GM18520 (cell line): ENCODE data around the gene CLK3.
A peak's percentile ranks its signal among the peaks of the same experiment; 100 is the strongest.
"Not testable (repeated sequence)": the region's sequence is repeated elsewhere in the genome, so short reads cannot be mapped to it uniquely, and the experiment has no call there.

Source experiments
- ATAC-seq: cut with Tn5 transposase; IDR thresholded peaks from one replicate; pipeline ENCODE4 v1.9.1; 2021; ENCODE audit not compliant: unreplicated experiment

Gene CLK3

DNA sequence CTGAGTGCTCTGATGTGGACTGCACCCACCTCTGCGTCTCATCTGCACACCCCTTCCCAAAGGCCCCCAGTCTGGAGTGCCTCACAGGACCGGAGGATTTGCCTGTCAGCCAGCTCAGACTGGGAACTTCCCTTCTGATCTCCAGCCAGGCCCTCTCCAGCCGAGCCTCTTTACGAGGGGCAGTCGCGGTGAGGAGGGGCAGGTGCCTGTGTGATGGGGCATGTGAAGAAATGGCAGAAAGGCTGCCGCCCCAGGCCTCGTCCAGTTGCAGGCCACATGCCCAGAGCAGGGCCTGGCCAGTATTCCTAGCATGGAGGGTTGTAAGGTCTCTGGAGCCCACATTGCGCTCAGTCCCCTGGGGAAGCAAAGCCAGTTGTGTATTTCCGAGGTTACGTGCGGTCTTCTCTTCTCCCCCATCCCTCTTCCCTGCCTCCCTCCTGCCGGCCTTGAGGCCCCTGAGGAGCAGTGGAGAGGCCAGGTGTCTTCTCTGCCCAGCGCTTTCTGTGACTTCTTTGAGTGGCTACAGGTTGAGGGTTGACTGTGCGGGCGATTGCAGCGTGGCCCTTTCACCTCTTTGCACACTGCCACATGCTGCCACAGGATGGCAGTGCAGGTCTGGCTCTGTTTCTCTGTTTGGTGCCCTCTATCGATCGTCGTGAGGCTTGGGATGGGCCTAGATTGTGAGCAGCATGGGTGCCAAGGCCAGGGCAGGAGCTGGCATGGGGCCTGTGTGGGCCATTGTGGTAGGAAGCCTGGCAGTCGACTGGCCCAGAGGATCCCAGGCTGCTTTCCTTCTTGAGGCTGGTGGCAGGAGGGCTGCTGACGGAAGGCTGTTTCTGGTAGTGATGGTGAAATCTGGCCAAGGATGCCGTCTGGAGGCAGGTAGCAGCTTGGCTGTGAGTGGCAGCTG lies 5.3 kb downstream of the CLK3 start:
- no peak for ATAC-seq

DNA sequence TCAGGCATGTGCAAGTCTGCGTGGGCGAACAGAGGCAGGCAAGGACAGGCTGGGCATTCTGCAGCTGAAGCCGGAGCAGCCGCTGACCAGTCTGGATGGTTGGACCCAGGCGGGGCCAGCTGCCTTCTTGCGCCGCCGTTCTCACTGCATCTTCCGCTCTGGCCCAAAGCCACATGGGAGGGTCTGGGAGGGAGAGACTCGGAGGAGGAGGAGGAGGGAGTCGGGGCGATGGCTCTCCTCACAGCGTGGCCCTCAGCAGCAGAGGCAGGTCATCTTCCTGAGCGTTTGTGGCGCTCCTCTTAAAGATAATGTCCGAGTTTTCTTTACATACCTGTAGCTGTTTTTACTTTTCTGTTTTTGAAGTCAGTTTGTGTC lies 5.9 kb downstream of the CLK3 start:
- no peak for ATAC-seq

DNA sequence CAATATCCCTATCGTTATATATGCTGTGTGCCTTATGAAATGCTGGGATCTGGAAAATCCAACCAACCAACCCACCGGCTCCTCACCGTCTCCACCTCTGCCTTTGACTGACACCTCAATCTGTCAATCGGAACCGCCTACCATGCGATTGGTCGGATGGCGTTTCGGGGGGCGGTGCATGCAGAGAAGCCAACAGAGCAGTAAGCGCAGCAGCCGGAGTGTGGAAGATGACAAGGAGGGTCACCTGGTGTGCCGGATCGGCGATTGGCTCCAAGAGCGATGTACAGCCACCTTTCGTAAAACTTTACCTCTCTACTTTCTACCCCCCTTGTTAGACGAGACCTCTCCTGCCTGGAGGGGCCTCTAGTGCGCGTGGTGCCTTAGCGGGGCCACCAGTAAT lies 6.3 kb downstream of the CLK3 start:
- no peak for ATAC-seq

DNA sequence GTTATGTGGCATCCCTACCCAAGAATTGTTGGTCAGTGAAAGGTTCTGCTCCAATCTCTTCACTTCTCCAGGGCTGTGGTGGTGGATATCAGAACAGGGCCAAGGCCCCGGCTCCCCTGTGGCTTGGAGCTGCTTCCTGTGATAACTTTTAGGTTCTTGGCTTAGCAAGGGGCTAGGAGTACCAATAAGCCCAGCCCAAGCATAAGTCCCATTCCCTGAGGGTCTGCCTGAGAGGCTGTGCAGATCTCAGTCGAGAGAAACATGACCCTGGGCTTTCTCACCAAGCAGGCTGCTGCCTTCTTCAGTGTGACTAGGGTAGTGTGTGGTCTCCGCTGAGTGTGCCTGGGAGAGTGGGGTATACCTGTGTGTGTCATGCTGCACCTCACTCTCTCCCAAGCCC lies 7.1 kb downstream of the CLK3 start:
- no peak for ATAC-seq

DNA sequence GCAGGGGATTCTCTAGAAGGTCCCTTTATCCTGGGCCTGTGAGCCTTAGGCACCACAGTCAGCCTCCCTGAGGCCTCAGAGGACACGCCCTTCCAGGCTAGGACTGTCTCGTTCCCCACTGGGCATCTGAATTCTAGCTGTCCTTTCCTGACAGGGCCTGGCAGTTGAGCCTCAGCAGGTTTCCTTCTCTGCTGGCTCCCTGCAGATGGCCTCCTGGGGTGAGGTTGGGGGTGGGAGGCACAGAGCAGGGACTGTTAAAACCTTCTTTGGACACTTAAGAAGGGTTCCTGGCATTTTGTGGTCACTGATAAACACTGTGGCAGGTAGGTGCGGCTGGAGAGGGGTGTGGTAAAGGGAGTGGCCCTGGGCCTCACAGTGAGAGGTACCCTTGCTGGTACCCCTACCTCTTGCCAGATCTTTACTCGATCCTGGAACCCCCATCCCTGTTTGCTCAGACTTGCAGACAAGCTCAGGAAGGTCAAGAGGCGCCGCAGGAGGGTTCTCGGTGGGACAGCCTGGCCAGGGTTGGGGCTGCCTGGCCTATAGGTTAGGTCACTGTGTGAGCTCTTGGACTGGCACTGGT lies 8.5 kb downstream of the CLK3 start:
- no peak for ATAC-seq

DNA sequence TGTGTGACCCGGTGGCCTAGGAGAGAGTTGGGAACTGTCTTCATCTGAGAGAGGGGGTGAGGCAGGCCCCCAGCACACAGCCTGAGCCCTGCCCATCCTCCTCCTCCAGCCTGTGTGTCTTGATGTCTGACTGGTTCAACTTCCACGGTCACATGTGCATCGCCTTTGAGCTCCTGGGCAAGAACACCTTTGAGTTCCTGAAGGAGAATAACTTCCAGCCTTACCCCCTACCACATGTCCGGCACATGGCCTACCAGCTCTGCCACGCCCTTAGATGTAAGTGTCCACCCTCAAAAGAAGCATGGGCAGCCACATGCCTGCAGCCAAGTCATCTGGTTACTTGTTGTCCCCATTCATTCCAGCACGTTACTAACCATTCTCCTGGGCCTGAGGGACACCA lies 10.1 kb downstream of the CLK3 start:
- no peak for ATAC-seq

DNA sequence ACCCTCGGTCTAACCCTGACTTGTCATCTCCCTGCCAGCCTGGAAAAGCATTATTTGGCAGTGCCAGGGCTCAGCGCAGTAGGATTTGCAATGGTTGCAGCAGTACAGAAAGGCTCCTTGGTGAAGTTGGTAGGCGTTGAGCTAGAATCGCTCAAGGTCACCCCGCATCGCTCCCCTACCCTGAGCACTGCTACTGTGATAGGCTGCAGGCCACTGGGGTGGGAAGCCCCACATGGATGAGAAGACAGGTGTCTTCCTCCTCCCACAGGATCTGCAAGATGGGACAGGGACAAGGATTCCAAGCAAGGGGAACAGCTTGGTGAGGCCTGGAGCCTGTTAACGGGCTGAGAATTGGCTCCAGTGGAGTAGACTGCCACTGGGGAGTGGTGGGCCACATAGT lies 10.7 kb downstream of the CLK3 start:
- no peak for ATAC-seq

DNA sequence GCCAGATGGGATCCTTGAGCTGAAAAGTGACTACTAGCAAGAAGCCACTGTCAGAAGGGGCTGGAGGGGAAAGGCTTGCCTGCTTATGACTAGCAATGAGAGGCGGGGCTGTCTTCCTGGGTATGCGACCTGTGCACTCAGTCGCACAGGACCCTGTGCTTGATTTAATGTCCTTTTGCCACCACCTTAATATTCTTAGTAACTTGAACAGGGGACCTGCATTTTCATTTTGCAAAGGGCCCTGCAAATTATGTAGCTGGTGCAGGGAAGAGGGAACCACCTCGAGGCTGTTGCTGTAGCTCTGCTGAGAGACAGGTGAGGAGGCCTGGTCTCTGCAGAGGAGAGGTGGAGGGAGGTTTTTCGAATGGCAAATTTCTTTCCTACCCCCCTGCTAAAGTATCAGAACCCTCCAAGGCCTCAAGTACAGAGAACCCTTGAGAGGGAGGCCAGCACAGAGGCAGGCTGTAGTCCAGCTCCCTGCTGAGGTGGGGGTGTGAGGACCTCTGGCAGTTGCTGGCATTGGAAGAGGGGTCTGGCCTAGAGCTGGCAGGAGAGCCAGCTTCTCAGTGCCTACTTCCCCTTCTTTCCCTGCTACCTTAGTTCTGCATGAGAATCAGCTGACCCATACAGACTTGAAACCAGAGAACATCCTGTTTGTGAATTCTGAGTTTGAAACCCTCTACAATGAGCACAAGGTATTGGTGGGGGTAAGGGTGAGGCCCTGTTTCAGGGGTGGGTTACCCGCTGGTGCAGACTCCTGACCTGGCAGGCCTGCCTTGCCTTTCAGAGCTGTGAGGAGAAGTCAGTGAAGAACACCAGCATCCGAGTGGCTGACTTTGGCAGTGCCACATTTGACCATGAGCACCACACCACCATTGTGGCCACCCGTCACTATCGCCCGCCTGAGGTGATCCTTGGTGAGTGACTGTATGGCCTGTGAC lies 11.4 kb downstream of the CLK3 start:
- ATAC-seq: peak; percentile 31

DNA sequence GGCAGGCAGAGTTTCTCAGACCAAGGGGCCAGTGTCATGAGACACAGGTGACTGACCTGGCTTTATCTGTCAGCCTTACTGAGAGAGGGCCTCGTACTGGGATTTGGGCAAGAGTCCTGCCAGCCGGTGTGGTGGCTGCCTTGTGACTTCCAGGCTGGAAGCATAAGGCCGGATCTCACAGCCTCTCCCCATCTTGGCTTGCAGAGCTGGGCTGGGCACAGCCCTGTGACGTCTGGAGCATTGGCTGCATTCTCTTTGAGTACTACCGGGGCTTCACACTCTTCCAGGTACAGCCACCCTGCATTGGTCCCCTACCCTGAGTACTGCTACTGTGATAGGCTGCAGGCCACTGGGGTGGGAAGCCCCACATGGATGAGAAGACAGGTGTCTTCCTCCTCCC lies 12.1 kb downstream of the CLK3 start:
- ATAC-seq: no peak

DNA sequence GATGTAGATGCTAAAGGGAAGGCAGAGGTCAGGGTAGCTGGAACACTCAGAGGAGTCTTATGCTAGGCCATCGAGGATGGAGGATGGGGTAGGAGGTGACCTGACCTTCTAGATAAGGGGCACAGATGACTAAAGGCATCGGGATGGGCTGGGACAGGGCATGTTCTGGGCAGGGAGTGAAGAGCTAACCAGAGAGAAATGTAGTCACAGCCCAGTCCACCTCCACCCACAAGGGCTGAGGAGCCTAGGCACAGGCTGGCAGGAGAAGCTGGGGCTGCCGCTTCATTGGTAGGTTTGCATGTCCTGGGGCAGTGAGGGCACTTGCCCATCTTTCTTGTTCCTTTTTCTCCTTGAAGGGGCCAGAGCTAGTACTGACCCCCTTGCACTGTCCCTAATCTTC lies 12.6 kb downstream of the CLK3 start:
- ATAC-seq: no peak

DNA sequence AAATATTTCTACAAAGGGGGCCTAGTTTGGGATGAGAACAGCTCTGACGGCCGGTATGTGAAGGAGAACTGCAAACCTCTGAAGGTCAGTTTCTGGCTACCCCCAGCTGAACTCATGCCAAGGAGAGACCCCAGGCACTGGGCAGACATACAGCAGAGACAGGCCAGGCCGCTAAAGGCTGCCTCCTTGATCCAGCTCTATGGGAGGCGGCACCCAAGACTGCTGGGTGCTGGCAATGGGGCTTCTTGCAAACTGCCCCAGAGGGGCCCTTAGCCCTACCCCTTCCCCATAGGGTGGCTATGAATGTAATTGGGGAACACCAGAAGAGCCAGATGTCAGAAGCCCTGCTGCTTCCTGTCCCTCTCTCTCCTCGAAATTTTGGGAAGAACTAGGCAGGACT lies 13.3 kb downstream of the CLK3 start:
- ATAC-seq: no peak

DNA sequence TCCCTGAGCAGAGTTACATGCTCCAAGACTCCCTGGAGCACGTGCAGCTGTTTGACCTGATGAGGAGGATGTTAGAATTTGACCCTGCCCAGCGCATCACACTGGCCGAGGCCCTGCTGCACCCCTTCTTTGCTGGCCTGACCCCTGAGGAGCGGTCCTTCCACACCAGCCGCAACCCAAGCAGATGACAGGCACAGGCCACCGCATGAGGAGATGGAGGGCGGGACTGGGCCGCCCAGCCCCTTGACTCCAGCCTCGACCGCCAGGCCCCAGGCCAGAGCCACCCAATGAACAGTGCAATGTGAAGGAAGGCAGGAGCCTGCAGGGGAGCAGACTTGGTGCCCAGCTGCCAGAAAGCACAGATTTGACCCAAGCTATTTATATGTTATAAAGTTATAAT lies 14.1 kb downstream of the CLK3 start:
- not testable (repeated sequence) for ATAC-seq

DNA sequence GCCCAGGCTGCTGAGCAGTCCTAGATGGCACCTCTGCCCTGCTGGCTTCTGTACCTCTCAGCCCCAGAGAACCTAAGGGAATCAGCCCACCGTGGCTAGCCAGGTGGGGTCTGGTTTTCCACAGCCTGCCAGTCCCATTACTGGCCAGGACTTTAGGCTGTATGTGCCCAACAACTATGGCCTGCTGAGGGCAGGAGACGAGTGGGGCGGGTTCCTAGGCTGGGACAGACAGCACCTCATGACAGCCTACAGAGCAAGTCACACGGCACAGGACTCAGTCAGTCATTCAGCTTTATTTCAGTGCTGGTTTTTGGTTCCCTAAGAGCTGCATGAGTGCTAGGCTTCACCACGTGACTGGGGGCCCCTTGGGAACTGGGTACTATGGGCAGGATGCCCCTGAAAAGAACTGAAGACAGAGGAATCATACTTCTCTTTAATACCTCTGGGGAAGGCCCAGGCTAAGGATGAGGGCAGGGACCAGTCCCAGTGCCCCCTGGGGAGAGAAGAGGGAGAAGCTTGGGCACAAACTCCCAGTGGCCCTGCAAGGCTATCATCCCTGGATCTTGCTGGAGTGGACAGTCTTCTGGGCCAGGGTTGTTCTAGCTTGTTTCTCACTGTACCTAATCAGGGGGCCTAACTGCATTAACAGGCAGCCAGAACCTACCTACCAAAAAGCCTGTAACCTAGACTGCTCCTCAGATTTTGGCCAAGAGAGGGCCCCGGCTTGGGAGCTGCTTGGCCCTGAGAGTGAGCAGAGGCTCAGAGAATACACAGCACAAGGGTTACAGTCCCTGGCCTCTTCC lies 14.8 kb downstream of the CLK3 start:
- ATAC-seq: no peak

DNA sequence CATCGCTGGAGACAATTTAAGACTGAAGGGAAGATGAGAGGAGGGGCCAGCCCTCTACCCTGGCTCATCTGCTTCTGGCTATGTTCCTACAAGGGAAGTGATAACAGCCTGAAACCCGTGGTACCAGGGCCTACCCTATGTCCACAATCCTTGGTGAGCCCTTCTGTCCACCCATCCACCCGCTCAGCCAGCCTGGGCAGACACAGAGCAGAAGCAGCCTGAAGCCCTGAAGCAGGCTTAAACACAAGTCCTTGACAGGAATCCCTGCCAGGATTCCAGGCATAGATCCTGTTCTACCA lies 15.4 kb downstream of the CLK3 start:
- ATAC-seq: no peak

DNA sequence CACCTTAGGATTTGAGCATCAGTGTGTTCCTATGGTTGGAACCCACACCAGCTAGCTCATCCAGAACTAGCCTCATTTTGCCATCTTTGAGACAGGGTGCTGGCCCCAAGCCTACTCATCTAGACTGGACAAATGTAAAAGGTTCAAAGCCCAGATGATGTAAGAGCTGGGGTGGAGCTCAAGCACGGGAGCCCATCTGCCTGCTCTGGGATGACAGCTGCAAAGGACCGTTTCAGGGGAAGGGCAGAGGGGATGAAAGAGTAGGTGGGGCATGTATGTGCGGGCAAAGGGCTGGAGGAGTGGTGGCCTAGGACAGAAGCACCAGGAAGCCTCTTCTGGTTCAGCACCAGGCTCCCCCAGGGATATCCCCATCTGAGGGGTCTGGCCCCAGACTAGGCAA lies 15.8 kb downstream of the CLK3 start:
- no peak for ATAC-seq

DNA sequence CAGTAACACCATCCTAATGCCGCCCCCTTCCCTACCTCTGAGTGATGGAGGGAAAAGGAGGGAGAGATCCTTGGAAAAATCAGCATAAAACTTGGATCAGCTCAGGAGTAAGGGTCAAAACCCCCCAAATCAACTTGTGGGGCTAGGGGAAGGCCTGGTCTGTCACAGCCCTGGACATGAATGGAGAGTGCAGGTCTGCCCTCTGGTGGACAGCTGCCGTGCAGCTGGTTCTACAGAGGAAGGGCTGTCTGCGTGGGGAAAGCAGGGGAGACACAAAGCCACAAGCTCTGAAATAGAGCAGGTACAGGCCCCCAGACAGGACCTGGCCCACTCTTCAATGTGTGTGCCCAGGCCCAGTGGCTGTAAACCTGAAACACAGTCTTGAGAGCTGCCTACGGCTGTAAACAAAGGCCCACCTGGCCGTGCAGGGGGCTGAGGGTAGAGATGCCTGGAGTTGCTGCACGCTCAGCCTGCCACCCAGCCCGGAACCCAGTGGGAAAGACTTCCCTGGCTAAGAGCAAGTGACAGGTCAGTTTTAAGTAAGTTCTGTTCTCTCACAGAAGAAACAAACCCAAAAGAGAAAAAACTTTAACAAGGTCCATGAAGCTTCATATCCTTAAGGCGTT lies 16.4 kb downstream of the CLK3 start:
- no peak for ATAC-seq

DNA sequence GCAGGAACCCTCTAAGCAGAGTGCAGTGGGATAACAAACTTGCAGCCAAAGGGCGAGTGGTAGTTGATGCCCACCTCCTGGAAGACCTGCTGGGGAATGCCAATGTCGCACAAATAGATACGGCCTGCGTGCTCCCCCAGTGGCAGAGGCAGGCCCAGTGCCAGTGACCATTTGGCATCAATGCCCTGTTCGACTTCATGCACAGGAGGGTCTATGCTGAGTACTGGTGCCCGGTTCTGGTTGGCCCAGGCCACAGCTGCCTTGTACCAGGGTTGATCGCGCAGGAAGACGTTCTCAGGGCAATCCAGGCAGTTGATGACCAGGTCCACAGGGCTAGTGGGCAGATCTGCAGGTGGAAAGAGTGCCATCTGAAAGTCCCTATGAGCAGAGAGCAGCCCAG lies 17.0 kb downstream of the CLK3 start:
- ATAC-seq: no peak

DNA sequence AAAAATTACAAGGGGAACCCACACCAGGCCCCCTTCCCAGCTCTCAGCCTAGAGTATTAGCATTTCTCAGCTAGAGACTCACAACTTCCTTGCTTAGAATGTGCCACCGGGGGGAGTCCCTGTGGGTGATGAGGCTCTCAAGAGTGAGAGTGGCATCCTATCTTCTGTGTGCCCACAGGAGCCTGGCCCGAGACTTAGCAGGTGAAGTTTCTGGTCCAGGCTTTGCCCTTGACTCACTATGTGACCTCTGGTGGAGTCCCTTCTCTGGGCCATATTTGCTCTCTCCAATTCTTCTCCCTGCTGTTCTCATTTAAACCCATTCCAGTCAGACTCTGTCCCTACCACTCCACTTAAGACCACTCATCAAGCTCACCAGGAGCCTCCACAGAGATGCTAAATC lies 18.1 kb downstream of the CLK3 start:
- ATAC-seq: no peak

DNA sequence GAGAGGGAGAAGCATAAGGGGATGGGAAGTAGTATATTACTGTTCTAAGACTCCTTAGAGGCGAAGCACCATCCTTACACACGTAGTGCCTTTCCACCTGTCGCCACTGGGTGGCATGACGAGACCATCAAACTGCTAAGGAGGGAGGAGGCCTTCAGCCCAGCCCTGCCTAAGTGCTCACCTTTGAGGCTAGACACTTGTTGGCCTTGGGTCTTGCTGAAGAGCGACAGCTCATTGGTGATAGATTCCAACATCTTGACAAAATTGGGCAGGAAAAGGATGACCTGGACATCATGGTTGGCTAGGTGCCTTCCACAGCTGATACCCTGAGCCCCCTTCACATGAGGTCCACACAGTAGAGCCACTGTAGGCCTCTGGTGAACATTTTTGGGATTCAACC lies 19.6 kb downstream of the CLK3 start:
- peak; percentile 43 for ATAC-seq

DNA sequence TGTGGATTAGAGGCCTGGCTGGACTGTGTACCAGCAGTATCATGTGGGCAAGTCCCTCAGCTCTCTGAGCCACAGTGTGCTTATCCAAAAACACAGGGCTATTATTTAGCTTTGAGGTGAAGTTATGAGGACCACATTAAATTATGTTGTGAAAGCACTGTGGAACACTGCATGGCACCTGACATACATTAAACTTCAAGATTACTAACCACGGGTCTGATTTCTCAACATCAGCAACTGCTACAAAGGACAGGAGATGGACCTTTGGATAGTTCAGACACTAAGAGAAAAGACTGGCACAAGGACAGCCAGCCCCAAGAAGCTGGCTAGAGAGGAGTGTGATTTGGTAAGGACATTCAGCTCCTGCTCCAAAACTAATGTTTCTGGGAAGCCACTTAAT lies 21.3 kb downstream of the CLK3 start:
- ATAC-seq: no peak

DNA sequence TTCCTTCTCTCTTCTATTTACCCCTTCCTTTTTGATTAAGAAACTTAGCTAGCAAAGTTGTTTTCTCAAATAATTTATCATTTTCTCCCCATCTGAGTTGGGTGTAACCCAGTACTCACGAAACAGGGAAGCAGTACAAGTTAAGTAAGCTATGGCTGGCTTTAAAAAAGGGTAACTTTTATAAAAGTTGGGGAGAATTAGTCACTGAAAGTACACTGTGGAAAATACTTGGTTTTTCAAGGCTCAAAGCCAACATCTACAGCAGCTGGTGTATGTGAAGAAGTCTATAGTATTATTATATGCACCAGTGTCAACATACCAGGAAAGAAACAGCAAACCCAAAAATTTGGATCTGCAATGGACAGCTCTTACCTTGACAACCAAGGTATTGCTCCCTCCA lies 25.5 kb downstream of the CLK3 start:
- no peak for ATAC-seq
